PC-9 (cell line): ENCODE results near the gene HTR4. TPM values are rescaled to one million over a fixed set of nuclear protein-coding genes. Genes with fewer than 3 reads are reported as not detected.

Source experiments
- Bru-seq: library from RNA; stranded (reverse); fragments of 400-500 nt; gene quantifications from one replicate; lab custom pipeline; 2021; lab: Mats Ljungman, UMichigan
- BruChase-seq, 2 experiments: library from RNA; stranded (reverse); fragments of 400-500 nt; gene quantifications; one replicate each; lab custom pipeline; 2021; lab: Mats Ljungman, UMichigan
- BruUV-seq: library from RNA; stranded (reverse); fragments of 400-500 nt; replicated peaks from 2 replicates; lab custom pipeline; 2021; lab: Mats Ljungman, UMichigan
- CTCF ChIA-PET: fragments of 300-600 bp; sonication (Branson Sonifier 250); formaldehyde crosslinking; loops from one replicate; lab custom pipeline; 2022; ENCODE audit warnings: antibody characterized with exemption; lab: Charles Lee
- POLR2A ChIA-PET: fragments of 300-600 bp; sonication (Branson Sonifier 250); formaldehyde crosslinking; loops from one replicate; lab custom pipeline; 2022; ENCODE audit warnings: antibody characterized with exemption; ENCODE audit not compliant: unreplicated experiment; lab: Charles Lee
- DNase-seq, 2 experiments: peaks; one replicate each; pipeline versions ENCODE4 v3.0.0 to v3.0.0-alpha.2; 2015 to 2022; ENCODE audit warnings: mixed read lengths in 1 of 2
- H2AFZ ChIP-seq: fragments of 200-600 bp; sonication (generic); 2 replicates; pipeline ENCODE4 v1.8.1; 2017; ENCODE audit warnings: antibody characterized with exemption
- H3F3A ChIP-seq: fragments of 200-600 bp; sonication (generic); 2 replicates; pipeline ENCODE4 v1.8.1; 2017; ENCODE audit warnings: antibody characterized with exemption, mild to moderate bottlenecking, low read depth; ENCODE audit not compliant: insufficient read depth
- H3K27ac ChIP-seq: fragments of 200-600 bp; sonication (generic); 2 replicates; pipeline ENCODE4 v1.6.1; 2016; ENCODE audit warnings: mixed run types
- H3K27me3 ChIP-seq: fragments of 200-600 bp; sonication (generic); 2 replicates; pipeline ENCODE4 v1.6.1; 2016; ENCODE audit warnings: low read depth, mixed run types; ENCODE audit not compliant: insufficient read depth
- H3K36me3 ChIP-seq: fragments of 200-600 bp; sonication (generic); 2 replicates; pipeline ENCODE4 v1.6.1; 2016; ENCODE audit warnings: low read depth, mixed run types
- H3K4me1 ChIP-seq: fragments of 200-600 bp; sonication (generic); replicated peaks from 2 replicates; pipeline ENCODE4 v1.6.1; 2016; ENCODE audit warnings: mixed run types; ENCODE audit not compliant: insufficient read depth
- H3K4me2 ChIP-seq: fragments of 200-600 bp; sonication (generic); 2 replicates; pipeline ENCODE4 v1.6.1; 2017; ENCODE audit warnings: mixed run types
- H3K4me3 ChIP-seq: fragments of 200-600 bp; sonication (generic); 2 replicates; pipeline ENCODE4 v1.6.1; 2016; ENCODE audit warnings: mixed run types
- H3K79me2 ChIP-seq: fragments of 200-600 bp; sonication (generic); 2 replicates; pipeline ENCODE4 v1.6.1; 2017; ENCODE audit warnings: low read depth, mixed run types
- H3K9me2 ChIP-seq: fragments of 200-600 bp; sonication (generic); 2 replicates; pipeline ENCODE4 v1.8.1; 2017; ENCODE audit warnings: mild to moderate bottlenecking; ENCODE audit not compliant: insufficient read depth
- H3K9me3 ChIP-seq: fragments of 200-600 bp; sonication (generic); 2 replicates; pipeline ENCODE4 v1.8.1; 2016; ENCODE audit warnings: low read depth; ENCODE audit not compliant: insufficient read depth
- H4K20me1 ChIP-seq: fragments of 200-600 bp; sonication (generic); 2 replicates; pipeline ENCODE4 v1.8.1; 2017; ENCODE audit not compliant: insufficient read depth
- EZH2 ChIP-seq: fragments of 200-600 bp; sonication (generic); IDR thresholded peaks from 2 replicates; pipeline ENCODE4 v1.8.0; 2017; ENCODE audit warnings: antibody characterized with exemption, low read depth
- intact Hi-C: fragments of 100-400 bp; cut with micrococcal nuclease; formaldehyde crosslinking; loops from one replicate; pipeline ENCODE4 v1.10.0; 2022; ENCODE audit not compliant: unreplicated experiment
- long read RNA-seq: library from polyadenylated mRNA; stranded (forward); transcript quantifications from one replicate; pipeline ENCODE4 v2.0.0, GENCODE V29; 2022
- total RNA-seq: library from RNA; stranded (reverse); gene quantifications from 2 replicates; pipeline ENCODE4 v1.2.3, GENCODE V29; 2021
- TF ChIP-seq, protein P1 (sequence below): fragments of 200-600 bp; sonication (generic); conservative IDR thresholded peaks from 2 replicates; pipeline ENCODE4 v1.6.1; 2017; ENCODE audit warnings: mixed run types, antibody characterized with exemption, mild to moderate bottlenecking, moderate library complexity

Gene HTR4, protein sequence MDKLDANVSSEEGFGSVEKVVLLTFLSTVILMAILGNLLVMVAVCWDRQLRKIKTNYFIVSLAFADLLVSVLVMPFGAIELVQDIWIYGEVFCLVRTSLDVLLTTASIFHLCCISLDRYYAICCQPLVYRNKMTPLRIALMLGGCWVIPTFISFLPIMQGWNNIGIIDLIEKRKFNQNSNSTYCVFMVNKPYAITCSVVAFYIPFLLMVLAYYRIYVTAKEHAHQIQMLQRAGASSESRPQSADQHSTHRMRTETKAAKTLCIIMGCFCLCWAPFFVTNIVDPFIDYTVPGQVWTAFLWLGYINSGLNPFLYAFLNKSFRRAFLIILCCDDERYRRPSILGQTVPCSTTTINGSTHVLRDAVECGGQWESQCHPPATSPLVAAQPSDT
- total RNA-seq (not detected in 2 replicates), Bru-seq, nascent RNA (percentile 10 among the genes with signal in this experiment), BruChase-seq, experiment 1, labeled RNA remaining after a 2-hour chase (percentile 6 among the genes with signal in this experiment), BruChase-seq, experiment 2, labeled RNA remaining after a 6-hour chase (percentile 2 among the genes with signal in this experiment)
- long read RNA-seq, result 0 reads

DNA sequence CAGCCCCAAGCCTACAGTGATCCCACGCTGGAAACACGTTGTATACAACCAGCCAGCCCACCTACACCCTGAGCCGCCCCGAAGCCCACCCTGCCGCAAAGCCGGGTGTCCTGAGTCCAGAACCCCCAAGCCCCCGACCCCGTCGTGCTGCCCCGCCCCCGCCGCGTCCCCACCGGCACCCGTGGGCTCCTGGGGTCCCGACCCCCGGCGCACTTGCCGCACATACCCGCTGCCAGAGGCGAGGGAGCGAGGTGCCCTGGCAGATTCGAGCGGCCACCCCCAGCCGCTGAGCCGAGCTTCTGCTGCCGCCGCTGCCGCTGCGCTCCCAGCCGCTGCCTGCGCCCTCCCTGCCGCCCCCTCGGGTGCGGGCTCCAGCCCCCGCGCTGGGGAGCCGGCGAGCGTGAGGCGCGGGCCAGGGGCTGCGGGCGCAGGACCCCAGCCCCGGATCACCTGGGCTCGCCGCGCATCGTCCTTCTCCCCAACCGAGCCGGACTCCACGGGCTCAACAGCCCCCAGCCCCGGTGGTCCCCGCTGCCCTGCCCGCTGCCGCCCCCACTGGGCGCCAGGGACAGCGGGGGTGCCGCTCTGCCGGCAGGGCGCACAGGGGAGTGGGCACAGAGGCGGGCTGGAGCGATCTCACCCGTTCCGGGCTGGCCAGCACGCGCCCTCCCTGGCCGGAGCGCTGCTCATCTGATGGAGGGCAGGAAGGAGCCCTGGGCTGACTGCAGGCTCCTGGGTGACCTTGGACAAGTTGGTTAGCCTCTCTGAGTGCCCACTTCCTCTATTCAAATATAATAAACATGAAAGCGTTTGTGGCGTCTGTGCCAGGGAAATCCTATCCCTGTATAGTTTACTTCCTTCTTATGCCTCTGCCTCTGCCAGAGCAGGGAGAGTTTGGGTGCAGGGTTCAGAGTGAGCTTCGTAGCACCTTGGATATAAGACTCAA lies at the start of gene HTR4:
Gene HTR4, minus strand, starts transcription at position 692 of the 946 bp plus-strand sequence. CDS start 17,513 bp downstream, outside the sequence.
- Histone ChIP-seq H3K27me3 (peaks cover 8% of the 10 kb centered on the region), H3K36me3 (no peaks in the 10 kb centered on the region), H3K27ac (no peak within 1 kb of the TSS), H3K4me2 (no peak within 1 kb of the TSS), H3K4me1 (no peaks in the 10 kb centered on the region), H3K9me2 (no peaks in the 10 kb centered on the region), H3K4me3 (no peak within 1 kb of the TSS), H3F3A (no peaks in the 10 kb centered on the region), H2AFZ (no peak within 1 kb of the TSS), H3K9me3 (no peaks in the 10 kb centered on the region), H3K79me2 (no peaks in the 10 kb centered on the region), H4K20me1 (no peaks in the 10 kb centered on the region)
- CTCF ChIA-PET, result no interaction called here
- intact Hi-C loops, result no loop called here
- no peak for DNase-seq
- TF ChIP-seq, protein P1, sequence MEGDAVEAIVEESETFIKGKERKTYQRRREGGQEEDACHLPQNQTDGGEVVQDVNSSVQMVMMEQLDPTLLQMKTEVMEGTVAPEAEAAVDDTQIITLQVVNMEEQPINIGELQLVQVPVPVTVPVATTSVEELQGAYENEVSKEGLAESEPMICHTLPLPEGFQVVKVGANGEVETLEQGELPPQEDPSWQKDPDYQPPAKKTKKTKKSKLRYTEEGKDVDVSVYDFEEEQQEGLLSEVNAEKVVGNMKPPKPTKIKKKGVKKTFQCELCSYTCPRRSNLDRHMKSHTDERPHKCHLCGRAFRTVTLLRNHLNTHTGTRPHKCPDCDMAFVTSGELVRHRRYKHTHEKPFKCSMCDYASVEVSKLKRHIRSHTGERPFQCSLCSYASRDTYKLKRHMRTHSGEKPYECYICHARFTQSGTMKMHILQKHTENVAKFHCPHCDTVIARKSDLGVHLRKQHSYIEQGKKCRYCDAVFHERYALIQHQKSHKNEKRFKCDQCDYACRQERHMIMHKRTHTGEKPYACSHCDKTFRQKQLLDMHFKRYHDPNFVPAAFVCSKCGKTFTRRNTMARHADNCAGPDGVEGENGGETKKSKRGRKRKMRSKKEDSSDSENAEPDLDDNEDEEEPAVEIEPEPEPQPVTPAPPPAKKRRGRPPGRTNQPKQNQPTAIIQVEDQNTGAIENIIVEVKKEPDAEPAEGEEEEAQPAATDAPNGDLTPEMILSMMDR, result no peak
- no peak for TF ChIP-seq EZH2
- POLR2A ChIA-PET, result no interaction called here
- BruUV-seq, result no TSS peak

- CTCF ChIA-PET, result no interaction called here
- Histone ChIP-seq H3K4me2 (no peak overlapping the region), H3K36me3 (no peaks in the 10 kb centered on the region), H4K20me1 (no peaks in the 10 kb centered on the region), H2AFZ (no peak overlapping the region), H3F3A (no peaks in the 10 kb centered on the region), H3K27me3 (no peaks in the 10 kb centered on the region), H3K27ac (no peak overlapping the region), H3K79me2 (no peaks in the 10 kb centered on the region), H3K4me3 (no peak overlapping the region), H3K9me3 (no peaks in the 10 kb centered on the region), H3K4me1 (no peaks in the 10 kb centered on the region), H3K9me2 (no peaks in the 10 kb centered on the region)
- no peak for DNase-seq
- intact Hi-C loops, result no loop called here
- TF ChIP-seq, protein P1, result no peak
- TF ChIP-seq EZH2, result no peak
- no TSS peak for BruUV-seq
- POLR2A ChIA-PET, result no interaction called here
Measured at GRCh38 chr5:148702019-148702596, 47.8 kb upstream of the HTR4 start.

DNA sequence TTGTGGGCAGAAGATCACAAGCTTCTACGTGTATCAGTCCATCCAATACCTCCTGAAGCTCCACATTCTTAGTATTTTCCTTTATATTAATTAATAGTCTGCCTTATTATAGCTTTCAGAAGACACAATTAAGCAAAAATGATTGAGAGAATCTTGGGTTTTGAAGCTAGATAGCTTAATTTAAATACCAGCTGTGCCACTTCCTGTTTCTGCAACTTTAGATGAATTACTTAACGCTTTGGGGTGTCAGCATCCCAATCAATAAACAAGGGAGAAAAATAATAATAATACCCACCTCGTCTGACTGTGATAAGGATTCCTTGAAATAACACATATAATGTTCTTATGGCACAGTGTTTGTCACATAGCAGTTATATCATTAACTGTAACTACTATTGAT lies 44.7 kb upstream of the HTR4 start:
- Histone ChIP-seq H3K4me2 (no peak overlapping the region), H3K36me3 (no peaks in the 10 kb centered on the region), H4K20me1 (no peaks in the 10 kb centered on the region), H3K4me3 (no peak overlapping the region), H3K27me3 (no peaks in the 10 kb centered on the region), H3K9me3 (no peaks in the 10 kb centered on the region), H3K4me1 (no peaks in the 10 kb centered on the region), H3K27ac (no peak overlapping the region), H3K79me2 (no peaks in the 10 kb centered on the region), H3K9me2 (peaks cover 4% of the 10 kb centered on the region; the same call in 1 of the 2 replicates), H3F3A (no peaks in the 10 kb centered on the region), H2AFZ (no peak overlapping the region)
- POLR2A ChIA-PET, result no interaction called here
- CTCF ChIA-PET, result no interaction called here
- DNase-seq, result no peak
- TF ChIP-seq, protein P1, result no peak
- no peak for TF ChIP-seq EZH2
- intact Hi-C loops, result no loop called here
- no TSS peak for BruUV-seq
